ENCODE measurements around the gene TST. TPM values are rescaled to one million over a fixed set of nuclear protein-coding genes. Genes with fewer than 3 reads are reported as not detected.

The TST gene
- total and polyA plus RNA-seq, 5 donors from 2014 or later = 1.4 to 3.3 (median 1.8) TPM; not detected in 1

GRCh38 chr22:37002633-37003032 lies 16.6 kb downstream of the TST start:
- Mint-ChIP-seq H3K27ac (peak overlapping the region in 1 of 3 donors; percentile 13), H3K4me3 (no peak overlapping the region)
- ATAC-seq (ENCODE audit: low read depth in 2 of 2) = no peak

DNA sequence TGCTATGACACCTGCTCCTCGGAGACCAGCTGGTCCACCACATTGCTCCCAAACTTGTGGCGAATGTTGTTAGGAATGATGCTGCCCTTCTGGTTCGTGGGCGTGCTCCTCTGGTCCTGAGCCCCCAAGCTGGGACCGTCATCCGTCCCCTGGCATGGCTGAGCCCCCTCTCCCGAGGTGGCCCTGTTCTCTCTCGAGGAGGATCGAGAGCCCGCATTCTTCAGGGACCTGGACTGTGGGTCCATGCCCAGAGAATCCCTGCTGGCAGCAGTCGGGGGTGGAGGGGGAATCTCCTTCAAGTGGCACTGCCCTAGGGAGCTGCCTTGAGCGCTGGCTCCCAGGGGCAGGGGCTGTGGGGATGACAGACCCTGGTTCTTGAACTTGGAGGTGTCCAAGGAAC lies 17.4 kb downstream of the TST start:
- Mint-ChIP-seq H3K27me3 (peaks cover 27% of the 10 kb centered on the region), H3K4me3 (no peak overlapping the region), H3K4me1 (no peaks in the 10 kb centered on the region), H3K27ac (no peak overlapping the region), H3K36me3 (no peaks in the 10 kb centered on the region), H3K9me3 (peaks cover 0 to 1% (median 0%) of the 10 kb centered on the region in 7 donors)
- Histone ChIP-seq H3K4me1 (ENCODE audit: control insufficient read depth, insufficient read depth, low read length, poor library complexity, severe bottlenecking) (no peaks in the 10 kb centered on the region), H3K36me3 (ENCODE audit: control insufficient read depth, insufficient read depth, low read length) (no peaks in the 10 kb centered on the region), H3K27me3 (ENCODE audit: control insufficient read depth, insufficient read depth, low read length) (peaks cover 5% of the 10 kb centered on the region), H3K4me3 (ENCODE audit: low read depth, low read length) (no peak overlapping the region), H3K27ac (ENCODE audit: insufficient read depth, low read length, poor library complexity, severe bottlenecking) (no peak overlapping the region), H3K9me3 (ENCODE audit: control insufficient read depth in 2 of 2, low read length in 2 of 2) (peaks cover 0 to 1% of the 10 kb centered on the region in 2 experiments)
- ATAC-seq (ENCODE audit: low read depth in 2 of 2) (no peak), DNase-seq (no peak)

More at GRCh38 chr22:37002633-37003032, 16.6 kb downstream of the TST start:
- H3K4me1 ChIP-seq (ENCODE audit: control insufficient read depth, insufficient read depth, low read length, poor library complexity, severe bottlenecking) = no peaks in the 10 kb centered on the region
- H3K4me1 Mint-ChIP-seq = no peaks in the 10 kb centered on the region
- H3K9me3 Mint-ChIP-seq = peaks cover 0 to 1% (median 0%) of the 10 kb centered on the region in 7 donors
- peaks cover 5% of the 10 kb centered on the region for H3K27me3 ChIP-seq (ENCODE audit: control insufficient read depth, insufficient read depth, low read length)
- H3K36me3 ChIP-seq (ENCODE audit: control insufficient read depth, insufficient read depth, low read length) = no peaks in the 10 kb centered on the region
- no peak overlapping the region for H3K4me3 ChIP-seq (ENCODE audit: low read depth, low read length)
- DNase-seq = no peak
- no peak overlapping the region for H3K27ac ChIP-seq (ENCODE audit: insufficient read depth, low read length, poor library complexity, severe bottlenecking)
- peaks cover 0 to 1% of the 10 kb centered on the region in 2 experiments for H3K9me3 ChIP-seq (ENCODE audit: control insufficient read depth in 2 of 2, low read length in 2 of 2)
- no peaks in the 10 kb centered on the region for H3K36me3 Mint-ChIP-seq
- H3K27me3 Mint-ChIP-seq = peaks cover 27% of the 10 kb centered on the region

- peaks cover 27% of the 10 kb centered on the region for H3K27me3 Mint-ChIP-seq
Measured at GRCh38 chr22:37000676-37001534, 18.3 kb downstream of the TST start.

DNA sequence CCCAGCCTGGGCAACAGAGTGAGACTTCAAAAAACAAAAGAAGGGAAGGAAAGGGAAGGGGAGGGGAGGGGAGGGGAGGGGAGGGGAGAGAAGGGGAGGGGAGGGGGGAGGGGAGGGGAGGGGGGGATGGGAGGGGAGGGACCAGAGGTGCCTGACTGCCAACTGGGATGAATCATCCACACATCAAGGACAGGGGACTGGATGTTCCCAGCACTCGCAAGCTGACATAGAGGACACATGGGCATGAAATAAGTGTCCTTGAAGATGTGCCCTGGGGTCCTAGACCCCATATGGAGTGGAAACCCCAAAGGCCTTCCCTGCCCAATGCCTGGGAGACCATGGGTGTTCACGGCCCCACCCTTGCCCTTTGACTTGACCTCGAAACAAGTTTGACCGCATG lies 19.8 kb downstream of the TST start:
- Mint-ChIP-seq H3K4me1 (no peaks in the 10 kb centered on the region), H3K27ac (no peak overlapping the region), H3K9me3 (peaks cover 0 to 3% (median 0%) of the 10 kb centered on the region in 7 donors), H3K4me3 (no peak overlapping the region), H3K36me3 (no peaks in the 10 kb centered on the region), H3K27me3 (peaks cover 20% of the 10 kb centered on the region)
- H3K9me3 ChIP-seq (ENCODE audit: control insufficient read depth in 2 of 2, low read length in 2 of 2) = no peaks in the 10 kb centered on the region
- no peak overlapping the region for H3K27ac ChIP-seq (ENCODE audit: insufficient read depth, low read length, poor library complexity, severe bottlenecking)
- H3K27me3 ChIP-seq (ENCODE audit: control insufficient read depth, insufficient read depth, low read length) = peaks cover 2% of the 10 kb centered on the region
- ATAC-seq (ENCODE audit: low read depth in 2 of 2) = no peak
- no peak overlapping the region for H3K4me3 ChIP-seq (ENCODE audit: low read depth, low read length)
- no peak for DNase-seq
- no peaks in the 10 kb centered on the region for H3K36me3 ChIP-seq (ENCODE audit: control insufficient read depth, insufficient read depth, low read length)
- H3K4me1 ChIP-seq (ENCODE audit: control insufficient read depth, insufficient read depth, low read length, poor library complexity, severe bottlenecking) = no peaks in the 10 kb centered on the region

More at GRCh38 chr22:37000676-37001534, 18.3 kb downstream of the TST start:
- Histone ChIP-seq H3K9me3 (ENCODE audit: control insufficient read depth in 2 of 2, low read length in 2 of 2) (peaks cover 0 to 1% of the 10 kb centered on the region in 2 experiments), H3K27ac (ENCODE audit: insufficient read depth, low read length, poor library complexity, severe bottlenecking) (no peak overlapping the region), H3K4me3 (ENCODE audit: low read depth, low read length) (no peak overlapping the region), H3K4me1 (ENCODE audit: control insufficient read depth, insufficient read depth, low read length, poor library complexity, severe bottlenecking) (no peaks in the 10 kb centered on the region), H3K36me3 (ENCODE audit: control insufficient read depth, insufficient read depth, low read length) (no peaks in the 10 kb centered on the region), H3K27me3 (ENCODE audit: control insufficient read depth, insufficient read depth, low read length) (peaks cover 4% of the 10 kb centered on the region)
- Mint-ChIP-seq H3K4me1 (no peaks in the 10 kb centered on the region), H3K4me3 (no peak overlapping the region), H3K36me3 (no peaks in the 10 kb centered on the region), H3K27ac (no peak overlapping the region), H3K9me3 (peaks cover 0 to 1% (median 0%) of the 10 kb centered on the region in 7 donors)
- DNase-seq (no peak), ATAC-seq (ENCODE audit: low read depth in 2 of 2) (no peak)

DNA sequence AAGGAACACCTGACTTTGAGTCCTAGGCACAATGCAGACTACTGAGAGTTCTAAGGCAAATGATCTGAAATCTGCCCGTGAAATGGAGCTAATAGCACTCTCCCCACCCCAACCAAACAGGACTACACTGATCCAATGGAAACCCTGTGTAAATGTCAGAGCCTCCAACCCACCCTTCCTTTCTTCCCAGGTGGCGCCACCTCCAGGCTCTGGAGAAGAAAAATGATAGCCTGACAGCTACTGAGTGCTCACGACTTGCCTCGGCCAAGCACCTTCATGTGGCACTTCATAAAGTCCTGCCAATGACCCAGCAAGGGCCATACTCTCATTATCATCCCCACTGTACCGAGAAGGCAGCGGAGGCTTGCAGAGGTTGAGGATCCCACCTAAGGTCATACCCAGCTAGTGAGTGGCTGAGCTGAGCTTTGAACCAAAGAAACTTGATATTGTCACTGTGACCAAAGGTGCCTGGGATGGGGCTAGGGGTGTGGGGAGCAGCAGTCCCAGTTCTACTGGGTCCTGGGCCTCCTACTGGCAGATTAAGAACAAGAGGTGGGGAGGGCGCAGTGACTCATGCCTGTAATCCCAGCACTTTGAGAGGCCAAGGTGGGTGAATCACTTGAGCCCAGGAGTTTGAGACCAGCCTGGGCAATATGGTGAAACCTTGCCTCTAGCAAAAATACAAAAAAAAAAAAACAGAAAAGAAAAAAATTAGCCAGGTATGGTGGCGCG lies 20.5 kb downstream of the TST start:
- Mint-ChIP-seq H3K4me1 (no peaks in the 10 kb centered on the region), H3K4me3 (no peak overlapping the region), H3K36me3 (no peaks in the 10 kb centered on the region), H3K9me3 (peaks cover 0 to 3% (median 0%) of the 10 kb centered on the region in 7 donors), H3K27me3 (peaks cover 22% of the 10 kb centered on the region), H3K27ac (no peak overlapping the region)
- no peak overlapping the region for H3K4me3 ChIP-seq (ENCODE audit: low read depth, low read length)
- H3K27ac ChIP-seq (ENCODE audit: insufficient read depth, low read length, poor library complexity, severe bottlenecking) = no peak overlapping the region
- no peaks in the 10 kb centered on the region for H3K9me3 ChIP-seq (ENCODE audit: control insufficient read depth in 2 of 2, low read length in 2 of 2)
- H3K27me3 ChIP-seq (ENCODE audit: control insufficient read depth, insufficient read depth, low read length) = peaks cover 2% of the 10 kb centered on the region
- no peaks in the 10 kb centered on the region for H3K4me1 ChIP-seq (ENCODE audit: control insufficient read depth, insufficient read depth, low read length, poor library complexity, severe bottlenecking)
- DNase-seq (peak in 1 of 3 donors; percentile 42), ATAC-seq (ENCODE audit: low read depth in 2 of 2) (no peak)
- H3K36me3 ChIP-seq (ENCODE audit: control insufficient read depth, insufficient read depth, low read length) = no peaks in the 10 kb centered on the region

- DNase-seq = no peak
- Histone ChIP-seq H3K27me3 (ENCODE audit: control insufficient read depth, insufficient read depth, low read length) (peaks cover 2% of the 10 kb centered on the region), H3K4me3 (ENCODE audit: low read depth, low read length) (no peak overlapping the region), H3K9me3 (ENCODE audit: control insufficient read depth in 2 of 2, low read length in 2 of 2) (no peaks in the 10 kb centered on the region), H3K27ac (ENCODE audit: insufficient read depth, low read length, poor library complexity, severe bottlenecking) (no peak overlapping the region), H3K4me1 (ENCODE audit: control insufficient read depth, insufficient read depth, low read length, poor library complexity, severe bottlenecking) (no peaks in the 10 kb centered on the region), H3K36me3 (ENCODE audit: control insufficient read depth, insufficient read depth, low read length) (no peaks in the 10 kb centered on the region)
- Mint-ChIP-seq H3K27ac (no peak overlapping the region), H3K4me3 (no peak overlapping the region), H3K27me3 (peaks cover 31% of the 10 kb centered on the region), H3K4me1 (no peaks in the 10 kb centered on the region), H3K9me3 (peaks cover 0 to 3% (median 0%) of the 10 kb centered on the region in 7 donors), H3K36me3 (no peaks in the 10 kb centered on the region)
- no peak for ATAC-seq (ENCODE audit: low read depth in 2 of 2)
Measured at GRCh38 chr22:36997746-36998145, 21.5 kb downstream of the TST start.

DNA sequence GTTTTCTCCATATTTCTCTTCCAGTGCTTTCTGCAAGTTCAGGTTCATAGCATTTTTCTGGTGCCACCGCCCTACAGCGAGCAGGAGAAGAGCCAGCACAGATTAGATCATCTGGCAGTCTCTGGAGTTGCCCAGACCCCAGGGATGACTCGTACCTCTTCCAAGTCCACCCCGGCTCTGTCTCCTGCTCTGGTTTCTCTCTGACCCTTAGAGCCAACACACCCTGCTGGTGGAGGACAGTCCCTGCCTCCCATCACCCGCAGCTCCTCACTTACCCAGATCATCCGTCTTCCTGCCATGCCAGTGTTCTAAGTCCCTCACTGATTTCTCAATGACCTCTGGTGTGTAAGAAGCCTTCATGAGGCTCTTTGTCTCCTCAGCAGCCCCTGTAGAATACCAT lies 28.0 kb downstream of the TST start:
- H3K27me3 ChIP-seq (ENCODE audit: control insufficient read depth, insufficient read depth, low read length) = peaks cover 15% of the 10 kb centered on the region
- H3K27me3 Mint-ChIP-seq = peaks cover 55% of the 10 kb centered on the region
- no peaks in the 10 kb centered on the region for H3K4me1 ChIP-seq (ENCODE audit: control insufficient read depth, insufficient read depth, low read length, poor library complexity, severe bottlenecking)
- H3K9me3 Mint-ChIP-seq = peaks cover 0 to 7% (median 2%) of the 10 kb centered on the region in 7 donors
- no peak for DNase-seq
- ATAC-seq (ENCODE audit: low read depth in 2 of 2) = no peak
- H3K27ac Mint-ChIP-seq = no peak overlapping the region
- no peak overlapping the region for H3K4me3 Mint-ChIP-seq
- no peaks in the 10 kb centered on the region for H3K36me3 Mint-ChIP-seq
- H3K4me3 ChIP-seq (ENCODE audit: low read depth, low read length) = no peak overlapping the region
- no peaks in the 10 kb centered on the region for H3K4me1 Mint-ChIP-seq
- H3K9me3 ChIP-seq (ENCODE audit: control insufficient read depth in 2 of 2, low read length in 2 of 2) = peaks cover 2 to 4% of the 10 kb centered on the region in 2 experiments
- H3K36me3 ChIP-seq (ENCODE audit: control insufficient read depth, insufficient read depth, low read length) = no peaks in the 10 kb centered on the region
- no peak overlapping the region for H3K27ac ChIP-seq (ENCODE audit: insufficient read depth, low read length, poor library complexity, severe bottlenecking)

Measured in CD4-positive, CD25-positive, alpha-beta regulatory T cell (primary cell).